HG03095 (cell line): ENCODE measurements around the gene BTRC.
"Not testable (repeated sequence)": the region's sequence is repeated elsewhere in the genome, so short reads cannot be mapped to it uniquely, and the experiment has no call there.

Source experiments
- ATAC-seq: cut with Tn5 transposase; IDR thresholded peaks from one replicate; pipeline ENCODE4 v1.9.1; 2021; ENCODE audit warnings: moderate library complexity; ENCODE audit not compliant: unreplicated experiment

Gene BTRC

DNA sequence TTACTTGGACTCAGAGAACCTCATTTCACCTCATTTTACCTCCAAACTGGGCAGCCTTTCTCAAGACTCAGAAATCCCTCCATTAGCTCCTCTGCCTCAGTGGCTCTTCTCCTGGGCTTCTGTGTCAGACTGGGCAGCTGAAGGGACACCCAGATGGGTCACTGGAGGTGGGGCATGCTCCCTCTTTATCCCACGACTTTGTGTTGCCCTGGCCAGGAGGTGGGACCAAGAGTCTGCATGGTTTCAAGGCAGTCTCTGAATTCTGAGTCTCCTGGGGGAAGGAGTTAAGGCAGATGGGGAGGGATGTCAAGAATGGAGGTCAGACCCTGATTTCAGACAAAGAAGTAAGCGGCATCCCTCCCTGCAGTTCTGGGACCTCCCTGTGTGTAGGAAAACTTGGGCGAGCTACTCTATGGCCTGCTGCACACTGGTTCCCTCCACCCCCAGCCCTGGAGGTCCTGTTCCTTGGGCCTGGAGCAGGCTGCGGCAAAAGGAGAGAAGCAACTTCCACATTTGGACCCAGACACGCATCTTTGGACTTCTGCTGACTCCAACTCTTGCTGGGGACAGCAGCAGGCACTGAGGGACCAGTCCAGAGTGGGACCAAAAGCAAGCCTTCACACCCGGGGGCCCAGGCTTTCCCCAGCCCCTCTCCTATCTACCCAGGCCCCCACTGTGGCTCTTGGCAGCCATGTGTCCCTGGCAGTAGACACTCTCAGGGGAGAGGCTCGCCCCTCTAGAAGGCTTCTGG lies 223.3 kb downstream of the BTRC start:
- ATAC-seq: no peak

DNA sequence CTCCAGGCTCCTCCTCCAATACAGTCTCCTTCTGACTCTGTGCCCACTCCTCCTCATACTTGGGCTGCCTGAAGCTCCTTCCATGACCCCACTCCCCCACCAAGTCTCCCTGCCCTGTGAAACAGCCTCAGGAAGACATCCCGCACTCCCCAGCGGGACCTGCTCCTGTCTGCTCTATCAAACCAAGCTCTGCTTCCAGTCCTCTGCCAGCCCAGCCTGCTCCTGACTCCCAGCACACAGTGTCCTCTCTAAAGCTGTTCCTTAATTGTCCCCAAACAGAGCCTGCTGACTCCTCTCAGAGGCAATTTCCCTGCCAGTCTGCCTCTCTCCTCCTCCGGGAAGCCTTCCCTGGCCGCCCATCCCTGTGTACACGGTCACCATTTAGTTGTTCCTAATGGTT lies 224.2 kb downstream of the BTRC start:
- no peak for ATAC-seq

DNA sequence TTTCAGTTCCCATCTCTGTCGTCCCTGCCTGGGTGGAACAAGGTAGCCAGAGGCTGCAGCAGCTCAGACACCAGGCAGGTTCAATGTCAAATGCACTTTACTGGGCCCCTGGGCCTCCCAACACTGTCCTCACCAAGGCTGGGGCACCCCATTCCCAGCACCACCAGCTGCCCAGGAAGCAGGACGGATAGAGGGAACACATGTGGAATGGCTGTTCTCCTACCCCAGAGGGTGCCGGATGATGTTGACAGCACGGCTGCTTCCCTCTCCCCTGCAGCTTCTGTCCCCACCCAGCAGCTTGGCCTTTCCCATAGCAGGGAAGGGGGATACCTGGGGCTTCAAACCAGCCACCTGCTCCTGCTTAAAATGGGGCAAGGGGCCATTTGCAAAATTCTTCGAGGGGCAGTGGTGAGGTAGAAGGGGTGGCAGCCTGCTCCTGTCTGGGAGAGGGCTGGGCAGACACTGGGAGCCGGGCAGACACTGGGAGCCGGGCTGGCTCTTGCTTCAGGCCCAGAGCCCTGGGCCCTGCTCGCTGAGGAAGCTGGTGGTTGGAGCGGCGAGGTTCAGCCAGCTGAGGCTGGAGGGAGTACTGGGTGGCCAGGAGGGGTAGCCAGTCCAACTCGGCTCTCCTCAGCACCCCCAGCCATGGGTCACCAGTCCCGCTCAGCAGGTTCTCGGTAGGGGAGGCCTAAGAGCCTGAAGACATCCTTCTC lies 225.0 kb downstream of the BTRC start:
- ATAC-seq: no peak

DNA sequence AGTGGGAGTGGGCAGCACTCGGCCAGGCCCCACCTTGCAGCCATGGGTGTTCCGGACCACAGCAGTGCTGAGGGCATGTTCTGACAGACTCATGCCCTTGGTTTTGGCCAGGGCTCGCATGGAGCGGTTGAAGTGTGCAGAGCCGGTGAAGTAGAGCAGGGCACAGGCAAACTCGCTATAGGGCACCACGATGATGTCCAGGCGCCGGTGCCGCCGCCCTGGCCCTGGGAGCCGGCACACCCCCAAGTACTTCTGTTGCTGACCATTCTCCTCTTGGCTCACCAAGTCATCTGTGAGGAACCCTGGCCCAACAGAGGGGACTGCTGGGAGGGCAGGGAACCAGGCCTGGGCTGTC lies 225.5 kb downstream of the BTRC start:
- no peak for ATAC-seq

DNA sequence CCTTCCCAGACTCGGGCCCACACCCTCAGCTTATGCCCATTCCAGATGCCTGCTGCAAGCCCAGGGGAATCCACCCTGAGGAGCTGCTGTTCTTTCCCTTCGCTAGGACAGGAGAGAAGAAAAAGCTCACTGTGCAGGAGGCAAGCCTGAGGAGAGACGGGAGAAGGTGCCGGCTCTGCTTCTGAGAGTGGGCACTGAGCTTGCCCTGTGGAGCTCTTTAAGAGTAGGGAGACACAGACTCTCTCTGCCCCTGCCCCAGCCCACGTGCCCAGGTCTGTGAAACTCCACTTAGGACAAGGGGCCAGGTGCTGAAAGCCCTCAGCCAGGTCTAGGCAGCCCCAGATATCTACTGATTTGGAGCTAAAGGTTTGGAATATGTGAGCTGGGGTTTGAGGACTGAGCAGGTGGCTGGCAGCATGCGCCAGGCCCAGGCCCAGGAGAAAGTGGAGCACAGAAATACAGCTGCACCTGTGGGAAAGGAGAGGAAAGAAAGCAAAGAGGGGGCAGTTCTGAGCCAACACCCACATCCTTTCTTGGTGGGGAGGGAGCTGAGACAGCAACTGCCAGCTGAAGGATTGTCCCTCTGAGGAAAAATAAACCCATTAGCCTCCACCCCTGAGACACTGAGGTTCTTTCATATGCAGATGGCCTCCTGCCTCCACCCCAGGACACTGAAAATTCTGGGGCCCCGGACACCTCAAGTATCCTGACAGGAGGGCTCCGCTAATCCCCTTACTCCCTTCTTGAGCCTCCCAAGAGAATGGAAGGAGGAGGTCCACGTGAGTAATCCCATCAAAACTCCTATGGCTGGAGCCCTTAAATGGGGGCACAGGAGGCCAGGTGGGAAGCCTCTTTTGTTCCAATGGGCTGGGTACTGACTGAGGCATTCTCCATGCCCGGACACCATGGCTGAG lies 226.8 kb downstream of the BTRC start:
- no peak for ATAC-seq

DNA sequence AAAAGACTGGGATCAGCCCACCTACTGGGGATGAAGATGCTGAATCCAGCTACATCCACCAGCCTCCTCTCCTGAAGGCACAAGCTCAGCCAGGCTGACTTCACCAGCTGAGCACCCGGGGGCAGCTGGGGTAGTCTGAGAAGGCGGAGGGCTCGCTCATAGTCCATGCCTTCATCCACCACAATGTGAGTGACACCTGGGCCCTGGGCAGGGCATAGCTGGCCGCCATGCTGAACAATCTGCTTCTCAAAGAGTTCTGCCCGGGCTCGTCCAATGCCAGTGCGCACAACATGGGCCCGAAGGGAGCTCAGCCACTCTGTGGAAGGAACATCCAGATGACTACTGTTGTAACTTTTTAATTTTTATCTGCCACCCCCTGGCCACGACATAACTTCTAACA lies 231.9 kb downstream of the BTRC start:
- ATAC-seq: no peak

DNA sequence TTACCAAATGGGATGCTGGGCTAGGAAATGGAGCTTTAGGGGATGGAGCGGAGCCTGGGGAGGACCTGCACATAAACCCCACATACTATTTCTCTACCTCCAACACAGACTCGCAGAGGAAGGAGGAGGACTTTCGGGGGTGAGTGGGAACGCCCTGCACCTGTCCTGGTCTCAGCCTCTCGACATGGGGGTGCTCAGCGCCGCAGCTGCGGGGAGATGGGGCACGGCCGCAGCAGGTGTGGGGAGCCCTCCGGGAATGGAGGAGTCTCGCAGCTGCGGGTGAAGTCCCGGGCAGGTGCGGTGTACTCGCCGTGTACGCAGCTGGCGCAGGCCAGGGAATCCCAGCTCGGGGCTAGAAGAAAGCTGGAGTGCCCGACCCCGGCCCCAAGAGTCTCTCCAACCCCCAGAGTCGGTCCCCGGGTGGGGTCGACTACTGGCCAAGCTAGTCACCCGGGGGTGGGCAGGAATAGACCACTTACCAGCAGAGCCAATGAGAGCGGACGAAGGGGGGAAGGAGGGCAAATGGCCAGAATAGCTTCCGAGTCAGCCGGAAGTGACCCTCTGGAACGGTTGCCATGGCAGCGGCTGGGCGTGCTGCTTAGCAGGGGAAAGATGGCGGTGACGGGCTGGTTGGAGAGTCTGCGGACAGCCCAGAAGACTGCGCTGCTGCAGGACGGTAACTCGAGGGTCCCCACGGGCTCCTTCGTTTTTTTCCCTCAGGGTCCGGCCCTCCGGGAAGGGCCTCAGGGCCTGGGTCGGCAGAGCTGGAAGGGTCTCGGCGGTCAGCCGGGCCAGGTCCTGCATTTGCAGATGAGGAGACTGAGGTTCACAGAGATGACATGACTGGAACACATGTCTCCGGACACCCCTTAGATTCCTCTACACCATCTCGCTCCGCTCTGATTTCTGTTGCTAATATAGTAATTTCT lies 234.0 kb downstream of the BTRC start, which contains the start of the genes DPCD and POLL:
Gene DPCD, plus strand, starts transcription at position 597 of the 929 bp plus-strand sequence. Its CDS starts 16 bp downstream, at position 613.
Gene POLL, minus strand, starts transcription at position 533 of the 929 bp plus-strand sequence. CDS start 897 bp downstream, outside the sequence.
- ATAC-seq: peak; percentile 98

DNA sequence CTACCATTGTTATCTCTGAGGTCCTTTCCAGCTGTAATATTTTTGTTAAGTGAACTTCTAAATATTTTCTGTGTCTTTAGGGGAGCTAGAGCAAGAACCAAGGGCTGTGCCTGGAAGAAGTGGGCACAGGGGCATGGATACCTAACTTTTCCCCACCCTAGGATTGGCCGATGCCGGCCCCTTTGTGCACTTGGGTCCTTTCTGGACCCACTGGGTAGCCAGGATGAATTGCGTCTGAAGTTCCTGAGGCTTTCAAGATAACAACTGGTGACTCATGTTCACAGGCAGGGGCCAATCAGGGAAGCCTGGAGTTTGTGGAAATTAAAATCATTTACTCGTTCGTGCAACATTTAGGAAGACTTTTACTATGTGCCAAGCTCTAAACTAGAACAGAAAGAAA lies 234.9 kb downstream of the BTRC start:
- ATAC-seq: no peak

DNA sequence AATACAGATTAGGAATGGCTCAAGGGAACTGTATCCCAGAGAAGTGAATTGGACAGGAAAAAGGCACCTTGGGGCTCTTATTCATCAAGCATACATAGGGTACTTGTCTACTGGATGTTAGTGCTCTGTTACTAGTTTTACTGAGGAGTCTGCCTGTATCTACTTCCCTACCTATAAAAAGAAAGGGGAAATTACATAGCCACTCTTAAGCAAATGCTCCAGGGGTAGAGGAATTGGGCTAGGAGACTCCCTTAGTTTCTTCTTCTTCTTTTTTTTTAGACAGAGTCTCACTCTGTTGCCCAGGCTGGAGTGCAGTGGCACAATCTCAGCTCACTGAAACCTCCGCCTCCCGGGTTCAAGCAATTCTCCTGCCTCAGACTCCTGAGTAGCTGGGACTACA lies 239.4 kb downstream of the BTRC start:
- not testable (repeated sequence) for ATAC-seq

DNA sequence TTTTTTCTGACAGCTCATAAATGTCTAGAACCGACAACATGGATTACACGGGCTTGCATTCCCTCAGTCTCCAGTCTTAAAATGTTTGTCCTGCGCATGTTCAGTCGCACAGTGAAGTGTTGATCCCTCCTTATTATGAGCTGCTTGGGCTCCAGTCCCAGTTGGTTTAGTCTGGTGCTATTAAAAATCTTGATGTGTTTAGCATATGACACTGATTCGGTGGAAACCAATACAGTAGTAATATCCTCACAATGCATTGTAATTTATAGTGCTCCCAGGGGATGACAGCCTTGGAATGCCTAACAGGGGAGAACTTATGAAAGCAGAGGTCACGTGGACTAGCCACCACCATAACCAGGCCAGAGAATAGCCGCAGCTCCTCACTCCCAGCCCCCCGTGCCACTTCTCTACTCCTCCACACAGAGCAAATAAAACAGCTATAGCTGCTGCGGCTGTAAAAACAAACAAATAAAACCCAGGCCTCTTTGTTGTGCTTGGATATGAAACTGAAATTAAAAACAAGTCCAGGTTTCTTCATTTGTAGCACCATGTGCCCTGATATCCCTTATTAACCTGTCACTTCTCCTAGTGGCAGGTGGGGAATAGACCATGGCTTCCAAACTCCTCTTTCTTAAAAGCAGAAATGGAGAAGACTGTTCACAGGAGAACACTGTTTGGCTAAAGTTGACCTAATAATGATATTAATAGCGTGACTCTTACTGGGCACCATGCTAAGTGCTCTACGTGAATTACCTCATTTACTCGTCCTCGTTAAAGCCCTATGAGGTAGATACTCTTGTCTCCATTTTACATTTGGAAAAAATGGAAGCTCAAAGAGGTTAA lies 241.8 kb downstream of the BTRC start:
- no peak for ATAC-seq

DNA sequence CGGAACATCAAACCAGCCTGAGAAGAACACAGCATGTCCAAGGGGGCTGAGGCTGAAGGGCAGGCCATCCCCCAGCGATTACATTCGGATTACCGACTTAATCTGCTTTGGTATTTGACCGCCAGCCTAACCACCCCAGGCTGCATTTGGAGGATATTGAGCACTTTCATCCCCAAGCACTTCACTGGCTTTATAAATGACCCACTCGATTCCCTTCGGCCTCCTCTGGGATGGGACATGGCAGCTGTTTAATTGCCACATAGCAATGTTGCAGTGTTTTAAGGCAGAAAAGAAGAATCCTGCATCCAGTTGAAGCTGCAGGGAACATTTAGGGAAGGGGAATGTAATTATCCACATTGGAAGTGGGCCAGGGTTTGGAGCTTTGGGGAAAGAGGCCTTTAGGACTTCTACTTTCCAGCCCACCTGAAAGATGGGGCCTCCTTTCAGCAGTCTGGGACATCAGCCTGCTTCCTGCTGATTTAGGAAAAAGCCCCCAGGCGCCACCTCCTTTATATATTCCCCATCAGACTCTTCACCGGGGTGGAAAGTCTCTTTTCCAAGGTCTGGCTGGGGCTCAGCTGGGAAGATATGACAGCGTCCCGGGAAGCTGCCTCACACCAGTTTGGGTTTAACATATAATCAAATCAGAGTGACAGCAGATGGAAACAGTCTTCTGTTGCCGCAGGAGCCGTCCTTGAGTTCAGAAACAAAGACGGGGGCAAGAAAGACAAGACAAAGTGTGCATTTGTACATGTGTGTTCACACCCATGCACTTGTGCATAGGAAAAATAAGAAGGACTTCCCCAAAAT lies 243.3 kb downstream of the BTRC start:
- no peak for ATAC-seq

DNA sequence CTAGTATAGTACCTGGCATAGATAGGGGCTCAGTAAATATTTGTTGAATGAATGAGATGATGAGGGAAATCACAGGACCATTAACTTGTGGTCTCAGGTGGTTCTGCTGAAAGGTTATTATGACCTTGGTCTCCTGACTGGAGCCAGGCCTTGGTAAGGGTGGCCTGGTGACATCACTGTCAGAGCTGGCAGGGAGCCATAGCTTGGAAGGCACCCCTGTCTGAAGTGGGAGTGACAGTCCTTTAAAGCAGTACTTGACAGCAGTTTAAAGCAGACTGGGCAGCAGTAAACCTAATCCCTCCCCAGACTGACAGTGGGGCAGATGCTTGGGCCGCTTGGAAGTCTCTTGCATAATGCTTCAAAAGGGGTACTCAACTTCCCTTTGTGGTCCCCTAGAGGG lies 247.6 kb downstream of the BTRC start:
- ATAC-seq: no peak

DNA sequence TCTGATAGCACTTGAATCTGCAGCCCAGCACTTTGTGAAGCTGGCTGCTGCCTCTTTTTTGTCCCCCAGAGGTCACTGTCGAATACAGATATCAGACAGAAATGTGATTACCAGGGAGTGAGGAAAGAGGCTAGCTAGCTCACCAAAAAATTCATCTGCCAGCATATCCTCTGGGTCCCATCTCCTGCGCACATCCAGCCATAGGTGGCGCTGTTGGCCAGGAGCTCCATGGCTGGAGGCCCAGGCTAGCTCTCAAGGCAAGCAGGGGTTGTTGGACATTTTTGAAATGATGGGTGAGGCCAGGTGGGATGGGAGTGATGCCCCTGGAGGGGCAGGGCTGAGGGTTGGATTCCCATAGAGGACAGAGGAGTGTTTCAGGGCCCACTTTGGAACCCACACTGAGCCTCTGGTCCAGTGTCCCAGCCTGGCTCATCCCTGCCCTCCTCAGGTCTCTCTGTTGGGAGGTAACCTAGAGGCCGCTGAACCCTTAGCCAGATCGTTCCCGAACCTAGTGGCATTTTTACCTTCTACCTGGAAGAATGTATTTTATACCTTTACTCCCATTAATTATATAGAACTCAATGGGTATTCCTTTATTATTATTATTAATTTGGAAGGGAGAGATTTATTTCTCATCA lies 248.9 kb downstream of the BTRC start:
- ATAC-seq: no peak
